NCI-H345 treated with DMSO at 0.1 percent for 48 hours (cell line): ENCODE results near the gene PCMT1.
"Not testable (repeated sequence)": the region's sequence is repeated elsewhere in the genome, so short reads cannot be mapped to it uniquely, and the experiment has no call there.

Experiments used
- DNase-seq: peaks from one replicate; lab custom pipeline; 2025; ENCODE audit not compliant: unreplicated experiment; lab: John Stamatoyannopoulos, UW

The PCMT1 gene

DNA sequence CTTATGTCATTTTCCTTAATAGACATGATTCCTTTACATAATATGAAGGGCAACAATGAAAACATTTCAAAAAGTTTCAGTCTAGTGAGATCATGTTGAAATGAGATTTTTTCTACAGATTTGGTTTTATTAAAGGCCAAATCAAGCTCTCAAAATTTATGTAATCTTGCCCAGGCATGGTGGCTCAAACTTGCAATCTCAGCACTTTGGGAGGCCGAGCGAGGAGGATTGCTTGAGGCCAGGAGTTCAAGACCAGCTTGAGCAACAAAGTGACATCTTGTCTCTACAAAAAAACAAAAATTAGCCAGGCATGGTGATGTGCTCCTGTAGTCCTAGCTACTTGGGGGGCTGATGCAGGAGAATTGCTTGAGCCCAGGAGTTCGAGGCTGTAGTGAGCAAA is 63.8 kb downstream of the PCMT1 start:
- no peak for DNase-seq

DNA sequence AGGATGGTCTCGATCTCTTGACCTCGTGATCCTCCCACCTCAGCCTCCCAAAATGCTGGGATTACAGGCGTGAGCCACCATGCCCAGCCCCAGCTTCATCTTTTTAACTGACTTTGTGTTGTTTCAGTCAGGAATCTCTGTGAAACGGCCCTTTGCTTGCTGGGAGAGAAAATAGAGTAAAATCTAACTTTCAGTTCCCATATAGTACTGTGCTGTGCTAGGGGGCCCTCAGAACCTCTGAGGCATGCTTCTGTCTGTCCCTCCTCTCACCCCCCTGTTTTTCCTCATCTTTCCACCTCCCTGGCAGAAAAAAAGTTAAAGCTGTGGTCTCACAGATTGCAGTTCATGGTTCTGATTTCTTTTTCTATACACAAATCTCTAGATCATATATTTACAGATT is 66.2 kb downstream of the PCMT1 start:
- no peak for DNase-seq

DNA sequence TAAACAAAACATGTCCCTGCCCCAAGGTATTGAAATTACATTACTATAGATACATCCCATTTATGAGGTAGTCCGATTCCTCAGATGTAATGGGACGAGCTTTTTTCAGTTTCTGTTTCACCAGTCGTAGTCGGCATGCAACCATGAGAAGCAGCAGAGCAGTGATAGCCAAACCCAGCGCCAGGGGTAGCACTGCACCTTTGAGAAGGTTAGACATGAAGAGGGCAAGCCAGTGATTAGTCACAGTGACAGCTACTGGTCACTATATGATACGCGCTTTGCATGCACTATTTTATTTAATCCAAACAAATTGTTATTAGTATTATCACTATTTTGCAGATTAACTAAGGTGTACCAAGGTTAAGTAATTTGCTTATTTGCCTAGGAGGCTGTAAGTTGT is 71.0 kb downstream of the PCMT1 start:
- DNase-seq: no peak

DNA sequence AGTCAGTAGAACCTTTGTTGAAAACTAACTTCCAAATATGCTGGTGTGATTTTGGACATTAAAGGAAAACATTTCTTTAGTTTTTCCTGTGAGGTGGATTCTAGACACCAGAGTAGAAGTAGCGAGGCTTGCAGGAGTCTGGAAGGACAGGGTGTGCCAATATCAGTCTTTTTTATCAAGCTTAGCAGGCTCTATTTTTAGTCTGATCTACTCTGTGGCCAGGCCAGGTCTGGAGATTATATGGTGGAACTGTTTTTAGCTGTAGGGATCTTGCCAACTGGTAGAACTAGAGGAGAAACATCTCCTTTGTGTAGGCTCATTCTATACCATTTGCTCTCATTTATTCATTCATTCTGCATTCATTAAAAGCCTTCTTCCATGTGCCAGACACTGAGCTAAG is 72.0 kb downstream of the PCMT1 start:
- no peak for DNase-seq

- DNase-seq: no peak
Observed at GRCh38 chr6:149823013-149823412, 73.5 kb downstream of the PCMT1 start.

GRCh38 chr6:149825292-149825691 is 75.8 kb downstream of the PCMT1 start:
- no peak for DNase-seq

DNA sequence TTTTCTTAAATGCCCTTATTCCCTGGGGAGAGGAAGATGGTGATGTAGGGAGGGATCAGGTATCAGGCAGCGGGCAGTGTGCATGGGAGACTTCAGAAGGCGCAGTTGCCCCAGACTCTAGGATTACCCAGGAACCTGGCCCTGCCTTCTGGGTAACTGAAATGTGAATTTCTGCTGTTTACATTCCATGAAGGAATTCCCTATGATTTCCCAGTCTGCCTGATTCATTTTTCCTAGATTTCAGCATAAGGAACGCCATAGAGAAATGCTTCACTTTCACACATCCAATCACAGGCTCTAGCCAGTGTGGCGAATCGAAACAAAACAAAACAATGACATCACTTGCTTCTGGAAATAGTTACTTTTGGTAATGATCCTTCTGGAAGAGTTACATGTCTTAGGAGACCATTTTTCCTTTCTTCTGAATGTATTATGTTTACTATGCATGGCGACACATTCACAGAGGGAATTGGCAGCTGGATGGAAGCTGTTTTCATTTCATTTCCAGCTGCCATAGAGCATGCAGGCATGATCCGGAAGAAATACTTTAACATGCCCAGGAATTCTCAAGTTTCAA is 81.3 kb downstream of the PCMT1 start:
- no peak for DNase-seq

DNA sequence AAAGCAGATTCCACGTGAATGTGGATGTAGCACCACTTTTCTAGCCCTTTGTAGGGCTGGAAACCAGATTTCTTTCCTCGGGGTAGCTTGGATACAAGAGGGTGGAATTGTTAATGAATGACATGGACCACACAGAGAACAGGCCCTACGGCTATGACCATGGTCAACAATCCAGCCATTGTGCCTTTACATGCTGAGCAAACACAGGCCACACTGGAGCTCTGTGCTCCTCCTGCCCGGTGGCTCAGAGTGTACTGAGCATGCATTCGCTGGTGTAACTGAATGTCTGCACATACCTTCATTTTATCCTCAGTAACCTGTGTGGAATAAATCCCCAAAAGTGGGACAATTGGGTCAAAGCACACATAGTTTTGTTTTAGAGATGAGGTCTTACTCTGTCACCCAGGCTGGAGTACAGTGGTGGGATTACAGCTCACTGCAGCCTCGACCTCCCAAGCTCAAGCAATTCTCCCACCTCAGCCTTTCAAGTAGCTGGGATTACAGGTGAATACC is 81.8 kb downstream of the PCMT1 start:
- DNase-seq: no peak

- no peak for DNase-seq
Observed at GRCh38 chr6:149833651-149834050, 84.1 kb downstream of the PCMT1 start.

DNA sequence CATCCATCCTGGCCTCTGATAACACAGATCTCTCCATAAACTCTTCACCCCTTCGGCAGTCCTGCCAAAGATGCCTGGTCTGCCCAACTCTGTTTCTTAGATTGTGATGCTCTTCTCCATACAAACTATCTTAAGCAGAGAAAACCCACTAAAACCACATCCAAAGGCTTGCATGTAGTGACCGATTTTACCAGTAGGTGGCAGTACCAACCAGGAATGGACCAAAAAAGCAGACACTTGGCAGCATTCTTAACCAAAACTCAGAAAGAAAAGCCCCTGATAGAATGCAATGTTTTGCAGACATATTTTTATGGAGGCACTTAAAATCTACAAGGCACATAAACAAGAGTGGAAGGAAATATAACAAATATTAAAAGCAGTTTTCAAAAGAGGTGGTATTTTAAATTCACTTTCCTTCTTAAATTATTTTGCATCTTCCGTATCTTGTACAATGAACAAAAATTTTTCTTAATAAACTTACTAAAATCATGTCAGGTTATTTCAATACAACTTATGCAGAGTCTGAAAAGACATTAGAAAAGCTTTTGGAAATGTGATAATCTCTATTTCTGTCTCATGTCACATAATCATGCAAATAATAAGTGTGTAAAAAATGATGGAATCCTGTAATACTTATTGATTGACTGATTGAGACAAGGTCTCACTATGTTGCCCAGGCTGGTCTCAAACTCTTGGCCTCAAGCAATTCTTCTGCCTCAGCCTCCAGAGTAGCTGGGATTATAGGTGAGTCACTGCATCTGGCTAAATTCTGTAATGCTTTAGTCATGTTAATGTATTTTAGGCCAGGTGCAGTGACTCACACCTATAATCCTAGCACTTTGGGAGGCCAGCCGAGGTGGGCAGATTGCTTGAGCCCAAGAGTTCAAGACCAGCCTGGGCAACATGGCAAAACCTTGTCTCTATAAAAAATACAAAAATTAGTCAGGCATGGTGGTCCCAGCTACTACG is 85.3 kb downstream of the PCMT1 start:
- DNase-seq: peak; percentile 10

DNA sequence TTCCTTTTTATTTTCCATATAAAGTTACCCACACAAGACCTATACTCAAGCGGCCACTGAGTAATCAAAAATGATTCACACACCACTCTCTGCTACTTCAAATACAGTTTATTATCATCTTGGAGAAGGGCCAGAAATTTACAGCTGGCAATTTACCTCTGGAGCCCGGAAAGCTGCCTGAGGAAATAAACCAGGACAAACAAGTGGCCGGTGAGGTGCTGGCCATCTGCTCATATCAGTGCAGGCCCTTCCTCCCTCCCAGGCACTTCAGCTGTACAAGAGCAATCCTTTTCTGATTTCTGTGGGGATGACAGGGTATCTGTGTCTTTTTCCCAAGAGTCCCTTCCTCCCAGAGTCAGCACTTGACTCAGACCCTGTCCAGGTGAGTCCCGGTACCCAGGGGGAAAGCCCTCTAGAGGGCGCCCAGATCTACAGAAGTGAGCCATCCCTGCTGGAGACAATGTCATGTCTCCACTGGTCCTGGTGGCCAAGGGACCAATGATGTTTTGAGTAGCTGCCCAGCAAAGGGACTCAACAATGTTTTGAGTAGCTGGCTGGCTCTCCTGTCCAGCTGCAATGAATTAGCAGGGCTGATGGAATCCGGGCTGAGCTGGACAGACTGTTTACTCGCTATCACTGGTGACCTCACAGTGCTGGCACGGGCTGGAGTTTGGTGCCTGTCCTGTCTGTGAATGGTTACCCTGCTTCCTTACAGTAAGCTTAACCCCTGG is 91.0 kb downstream of the PCMT1 start:
- DNase-seq: peak; percentile 98

DNA sequence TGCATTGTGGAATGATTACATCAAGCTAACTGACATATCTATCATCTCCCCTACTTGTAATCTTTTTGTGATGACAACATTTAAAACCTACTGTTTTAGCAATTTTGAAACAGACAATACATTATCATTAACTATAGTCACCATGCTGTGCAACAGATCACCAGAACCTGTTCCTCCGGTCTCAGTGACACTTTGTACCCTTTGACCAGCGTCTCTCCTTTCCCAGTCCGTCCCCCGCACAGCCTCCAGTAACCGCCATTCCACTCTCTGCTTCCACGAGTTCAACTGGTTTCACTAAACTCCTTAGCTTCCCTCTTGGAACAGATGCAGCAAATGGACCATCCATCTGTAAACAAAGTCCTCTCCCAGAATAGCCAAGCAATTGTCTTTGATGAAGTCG is 92.8 kb downstream of the PCMT1 start:
- no peak for DNase-seq

- peak; percentile 58 for DNase-seq
Observed at GRCh38 chr6:149843051-149843633, 93.6 kb downstream of the PCMT1 start.

DNA sequence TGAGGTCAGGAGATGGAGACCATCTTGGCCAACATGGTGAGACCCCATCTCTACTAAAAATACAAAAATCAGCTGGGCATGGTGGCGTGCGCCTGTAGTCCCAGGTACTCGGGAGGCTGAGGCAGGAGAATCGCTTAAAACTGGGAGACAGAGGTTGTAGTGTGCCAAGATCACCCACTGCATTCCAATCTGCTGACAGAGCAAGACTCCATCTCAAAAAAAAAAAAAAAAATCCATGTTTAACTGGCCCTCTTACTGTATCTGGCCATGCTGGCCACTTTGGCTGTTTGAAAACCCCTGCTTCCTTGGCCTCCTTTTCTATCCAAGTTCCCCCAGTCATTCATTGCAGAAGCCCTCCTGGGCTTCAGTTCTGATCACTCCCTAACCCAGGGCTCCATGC is 94.5 kb downstream of the PCMT1 start:
- not testable (repeated sequence) for DNase-seq

DNA sequence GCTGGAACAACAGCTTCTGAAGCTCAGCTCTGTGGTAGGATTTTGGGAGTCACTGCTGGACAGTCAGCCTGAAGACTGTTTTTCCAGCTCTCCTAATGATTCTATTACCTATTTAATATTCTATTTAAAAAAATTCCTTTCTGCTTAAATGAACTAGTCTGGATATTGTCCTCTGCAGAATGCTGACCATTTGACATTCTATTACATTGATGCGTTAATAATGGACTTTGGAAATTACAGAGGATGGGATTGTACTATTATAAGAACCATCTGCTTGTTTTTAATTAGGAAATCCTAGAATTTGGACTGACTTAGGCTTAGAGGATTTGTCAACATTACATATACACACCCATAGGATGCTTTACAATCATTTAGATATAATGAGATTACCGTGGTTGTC is 94.9 kb downstream of the PCMT1 start:
- no peak for DNase-seq

DNA sequence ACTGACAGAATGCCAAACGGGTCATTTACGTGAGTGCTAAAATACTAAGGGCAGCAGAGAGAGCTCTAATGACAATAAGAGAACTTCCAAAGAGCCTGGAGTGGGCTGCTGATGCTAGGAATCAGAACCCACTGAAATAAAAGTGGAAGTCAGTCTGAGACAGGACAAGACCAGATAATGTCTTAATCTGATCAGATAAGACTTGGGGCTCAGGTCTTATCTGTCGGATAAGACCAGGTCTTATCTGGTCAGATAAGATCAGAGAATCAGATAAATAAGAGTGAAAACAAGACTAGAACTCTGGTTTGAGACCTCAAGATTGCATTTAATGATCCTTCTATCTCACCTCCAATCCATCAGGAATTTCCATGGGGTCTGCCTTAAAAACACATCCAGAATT is 96.0 kb downstream of the PCMT1 start:
- no peak for DNase-seq

DNA sequence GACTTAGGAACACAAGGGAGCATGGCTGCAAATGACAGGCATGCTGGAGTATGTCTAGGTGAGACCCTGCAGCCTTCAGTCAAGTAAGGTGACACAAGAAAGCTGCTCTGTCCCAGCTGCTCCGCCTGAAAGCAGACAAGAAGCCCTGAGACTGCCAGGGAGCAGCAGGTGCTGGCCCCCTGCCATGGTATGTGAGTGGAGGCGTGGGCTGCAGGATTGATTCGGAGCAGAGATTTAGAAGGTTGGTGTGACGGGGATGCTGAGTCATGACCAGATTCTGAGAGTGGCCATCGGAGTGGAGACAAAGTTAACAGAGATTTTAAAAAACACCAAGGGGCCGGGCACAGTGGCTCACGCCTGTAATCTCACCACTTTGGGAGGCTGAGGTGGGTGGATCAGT is 96.8 kb downstream of the PCMT1 start:
- DNase-seq: peak; percentile 47

DNA sequence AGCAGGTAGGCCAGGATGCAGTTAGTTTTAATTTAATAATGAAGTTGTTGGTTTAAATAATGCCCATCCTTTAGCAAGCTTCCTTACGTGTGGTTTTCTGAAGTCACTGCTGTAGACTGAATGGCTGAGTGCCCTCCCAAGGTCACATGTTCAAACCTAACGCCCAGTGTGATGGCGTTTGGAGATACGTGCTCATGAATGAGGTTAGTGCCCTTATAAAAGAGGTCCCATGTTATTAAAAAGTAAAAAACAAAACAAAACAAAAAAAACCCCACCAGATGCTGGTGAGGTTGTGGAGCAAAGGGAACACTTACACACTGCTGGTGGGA is 98.4 kb downstream of the PCMT1 start:
- DNase-seq: no peak

- DNase-seq: not testable (repeated sequence)
Observed at GRCh38 chr6:149848343-149848742, 98.8 kb downstream of the PCMT1 start.

- DNase-seq: no peak
Observed at GRCh38 chr6:149851461-149852110, 102.0 kb downstream of the PCMT1 start.

GRCh38 chr6:149852180-149852579 is 102.6 kb downstream of the PCMT1 start:
- DNase-seq: no peak
